Right lobe of liver (tissue), 4 donors: ENCODE measurements around the gene TOMM6.

Source experiments
- POLR2A ChIP-seq: fragments of 450-650 bp; IDR thresholded peaks from one replicate; pipeline ENCODE4 v1.6.1; 2017; ENCODE audit warnings: antibody characterized with exemption, mild to moderate bottlenecking
- TF ChIP-seq, protein P1 (sequence below), 4 donors: fragments of 200-600 bp in 3 of 4; fragments of 450-650 bp in 1 of 4; IDR thresholded peaks; one replicate each; pipeline versions ENCODE4 v1.5.1 to v1.8.0; 2016 to 2022; ENCODE audit warnings: antibody characterized with exemption in 4 of 4, mild to moderate bottlenecking in 2 of 4
- donor health status: DM: no; HTN: no; CAD: no.
- donor health status: DM: no; HTN: no; CAD: no.
- donor health status: DM: no; HTN: yes; CAD: no.

DNA sequence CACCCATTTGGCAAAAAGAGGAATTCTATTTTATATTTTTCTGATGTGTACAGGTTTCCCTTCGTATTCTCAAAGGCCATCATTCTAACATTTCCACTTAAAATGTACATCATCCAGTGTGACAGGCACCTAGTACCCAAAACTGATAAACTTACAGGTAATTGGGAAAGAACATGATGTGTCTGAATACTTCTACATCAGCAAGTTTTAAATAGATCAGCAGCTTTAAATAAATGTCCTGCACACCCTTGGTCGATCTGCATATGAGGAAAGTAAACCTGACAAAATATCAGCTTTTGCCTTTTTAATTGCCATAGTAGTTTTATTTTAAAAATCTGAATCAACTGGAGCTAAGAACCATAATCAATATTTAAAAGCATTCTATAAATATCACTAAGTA, 26.5 kb downstream of the TOMM6 start:
- TF ChIP-seq, protein P1, sequence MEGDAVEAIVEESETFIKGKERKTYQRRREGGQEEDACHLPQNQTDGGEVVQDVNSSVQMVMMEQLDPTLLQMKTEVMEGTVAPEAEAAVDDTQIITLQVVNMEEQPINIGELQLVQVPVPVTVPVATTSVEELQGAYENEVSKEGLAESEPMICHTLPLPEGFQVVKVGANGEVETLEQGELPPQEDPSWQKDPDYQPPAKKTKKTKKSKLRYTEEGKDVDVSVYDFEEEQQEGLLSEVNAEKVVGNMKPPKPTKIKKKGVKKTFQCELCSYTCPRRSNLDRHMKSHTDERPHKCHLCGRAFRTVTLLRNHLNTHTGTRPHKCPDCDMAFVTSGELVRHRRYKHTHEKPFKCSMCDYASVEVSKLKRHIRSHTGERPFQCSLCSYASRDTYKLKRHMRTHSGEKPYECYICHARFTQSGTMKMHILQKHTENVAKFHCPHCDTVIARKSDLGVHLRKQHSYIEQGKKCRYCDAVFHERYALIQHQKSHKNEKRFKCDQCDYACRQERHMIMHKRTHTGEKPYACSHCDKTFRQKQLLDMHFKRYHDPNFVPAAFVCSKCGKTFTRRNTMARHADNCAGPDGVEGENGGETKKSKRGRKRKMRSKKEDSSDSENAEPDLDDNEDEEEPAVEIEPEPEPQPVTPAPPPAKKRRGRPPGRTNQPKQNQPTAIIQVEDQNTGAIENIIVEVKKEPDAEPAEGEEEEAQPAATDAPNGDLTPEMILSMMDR (IDR thresholded peaks at IDR 0.05): no peak
- no peak for TF ChIP-seq POLR2A
